ENCODE data around the gene FTH1. TPM values are rescaled to one million over a fixed set of nuclear protein-coding genes. Genes with fewer than 3 reads are reported as not detected.
A peak's percentile ranks its signal among the peaks of the same experiment; 100 is the strongest.

The FTH1 gene
- total and polyA plus RNA-seq, 2 of the 13 experiments (the other 11 are each of a cell fraction or from before 2014, with no cell fraction given) = 607 to 760 TPM

DNA sequence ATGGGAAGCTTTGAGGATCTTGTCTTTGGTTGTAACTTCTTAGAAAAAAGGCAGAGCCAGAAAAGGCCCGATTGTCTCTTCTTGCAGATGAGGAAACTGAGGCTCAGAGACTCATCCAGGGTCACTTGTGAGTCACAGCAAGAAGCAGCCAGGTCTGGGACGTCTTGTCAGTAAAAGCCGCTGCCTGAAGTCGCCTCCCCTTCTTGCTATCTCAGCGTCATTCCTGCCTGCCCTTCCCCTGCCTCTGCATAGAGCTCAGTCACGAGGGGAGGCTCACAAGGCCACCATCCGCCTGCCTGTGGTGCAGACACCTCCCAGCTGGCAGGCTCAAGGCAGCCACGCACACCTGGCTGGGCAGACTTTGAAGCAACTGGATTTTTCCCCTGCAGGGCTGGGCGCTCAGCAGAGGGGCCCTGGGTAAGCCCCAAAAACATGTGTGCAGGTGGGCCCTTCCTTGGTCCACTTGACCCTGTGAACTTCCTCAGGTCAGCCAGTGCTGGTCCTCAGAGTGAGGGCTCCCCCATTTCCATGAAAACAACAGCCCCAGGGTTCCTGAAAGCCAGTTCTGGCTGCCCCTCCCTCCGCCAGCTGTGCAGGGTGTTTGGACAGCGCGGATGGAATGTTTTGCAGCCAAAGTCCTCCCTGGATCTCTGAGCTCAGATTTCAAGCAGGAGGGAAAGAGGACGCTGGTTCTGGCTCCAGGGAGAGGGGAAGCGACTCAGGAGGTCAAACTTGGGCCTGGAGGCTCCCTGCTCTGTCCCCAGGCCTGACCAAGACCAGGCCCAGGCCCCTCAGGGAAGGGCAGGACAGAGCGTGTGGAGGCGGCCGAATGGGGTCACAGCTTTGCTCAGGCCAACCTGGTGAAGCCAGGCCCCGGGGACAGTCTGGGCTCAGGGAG is 44.0 kb downstream of the FTH1 start (continued):
- TF ChIP-seq POLR2G (IDR thresholded peaks at IDR 0.05; ENCODE audit: low read depth, low read length) = peak; percentile 66
- peak; percentile 50; the same call in 1 of the 2 replicates for TF ChIP-seq ZNF160 (CRISPR knock-in tag; IDR thresholded peaks at IDR 0.05)
- TF ChIP-seq SMAD9 (CRISPR knock-in tag; IDR thresholded peaks at IDR 0.05) = 0 out of 2 replicates have a peak, but pooled peaks have one; percentile 56
- TF ChIP-seq ZNF501 (CRISPR knock-in tag; IDR thresholded peaks at IDR 0.05) = peak; percentile 80
- peak; percentile 27; the same call in 1 of the 2 replicates for TF ChIP-seq ZNF772 (CRISPR knock-in tag; IDR thresholded peaks at IDR 0.05)
- peak; percentile 65 for TF ChIP-seq GATAD2A (CRISPR knock-in tag; IDR thresholded peaks at IDR 0.05)
- TF ChIP-seq HINFP (CRISPR knock-in tag; IDR thresholded peaks at IDR 0.05; ENCODE audit: low read depth) = peak; percentile 71; the same call in 1 of the 2 replicates
- peak; percentile 78; the same call in 1 of the 2 replicates for TF ChIP-seq ZNF788 (CRISPR knock-in tag; IDR thresholded peaks at IDR 0.05; ENCODE audit: borderline replicate concordance)
- TF ChIP-seq ZNF740 (CRISPR knock-in tag; IDR thresholded peaks at IDR 0.05) = peak; percentile 77; the same call in 1 of the 2 replicates
- peak; percentile 56; the same call in 1 of the 2 replicates for TF ChIP-seq ZNF564 (CRISPR knock-in tag; IDR thresholded peaks at IDR 0.05)
- TF ChIP-seq ZSCAN5A (CRISPR knock-in tag; IDR thresholded peaks at IDR 0.05; ENCODE audit: borderline replicate concordance) = no peak
- peak; percentile 69 for TF ChIP-seq ZBTB37 (CRISPR knock-in tag; IDR thresholded peaks at IDR 0.05)
- TF ChIP-seq FOXK1 (CRISPR knock-in tag; IDR thresholded peaks at IDR 0.05; ENCODE audit: borderline replicate concordance, low read depth) = 0 out of 2 replicates have a peak, but pooled peaks have one; percentile 54
- TF ChIP-seq FOXJ3 (CRISPR knock-in tag; IDR thresholded peaks at IDR 0.05; ENCODE audit: borderline replicate concordance) = peak; percentile 76; the same call in 1 of the 2 replicates
- TF ChIP-seq, protein P1, sequence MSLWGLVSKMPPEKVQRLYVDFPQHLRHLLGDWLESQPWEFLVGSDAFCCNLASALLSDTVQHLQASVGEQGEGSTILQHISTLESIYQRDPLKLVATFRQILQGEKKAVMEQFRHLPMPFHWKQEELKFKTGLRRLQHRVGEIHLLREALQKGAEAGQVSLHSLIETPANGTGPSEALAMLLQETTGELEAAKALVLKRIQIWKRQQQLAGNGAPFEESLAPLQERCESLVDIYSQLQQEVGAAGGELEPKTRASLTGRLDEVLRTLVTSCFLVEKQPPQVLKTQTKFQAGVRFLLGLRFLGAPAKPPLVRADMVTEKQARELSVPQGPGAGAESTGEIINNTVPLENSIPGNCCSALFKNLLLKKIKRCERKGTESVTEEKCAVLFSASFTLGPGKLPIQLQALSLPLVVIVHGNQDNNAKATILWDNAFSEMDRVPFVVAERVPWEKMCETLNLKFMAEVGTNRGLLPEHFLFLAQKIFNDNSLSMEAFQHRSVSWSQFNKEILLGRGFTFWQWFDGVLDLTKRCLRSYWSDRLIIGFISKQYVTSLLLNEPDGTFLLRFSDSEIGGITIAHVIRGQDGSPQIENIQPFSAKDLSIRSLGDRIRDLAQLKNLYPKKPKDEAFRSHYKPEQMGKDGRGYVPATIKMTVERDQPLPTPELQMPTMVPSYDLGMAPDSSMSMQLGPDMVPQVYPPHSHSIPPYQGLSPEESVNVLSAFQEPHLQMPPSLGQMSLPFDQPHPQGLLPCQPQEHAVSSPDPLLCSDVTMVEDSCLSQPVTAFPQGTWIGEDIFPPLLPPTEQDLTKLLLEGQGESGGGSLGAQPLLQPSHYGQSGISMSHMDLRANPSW (CRISPR knock-in tag; IDR thresholded peaks at IDR 0.05; ENCODE audit: borderline replicate concordance) = peak; percentile 43; the same call in 1 of the 2 replicates
- TF ChIP-seq ZFP90 (CRISPR knock-in tag; IDR thresholded peaks at IDR 0.05; ENCODE audit: borderline replicate concordance) = peak; percentile 79; the same call in 1 of the 2 replicates
- TF ChIP-seq CAMTA2 (CRISPR knock-in tag; IDR thresholded peaks at IDR 0.05; ENCODE audit: borderline replicate concordance) = 0 out of 2 replicates have a peak, but pooled peaks have one; percentile 57
- TF ChIP-seq TRIM22 (IDR thresholded peaks at IDR 0.05) = no peak
- TF ChIP-seq HOXD1 (CRISPR knock-in tag; IDR thresholded peaks at IDR 0.05) = no peak

Measured in HepG2 (cell line).